NB4 (cell line): Measurements from ENCODE around the gene OR5D16.
"Not testable (repeated sequence)": the region's sequence is repeated elsewhere in the genome, so short reads cannot be mapped to it uniquely, and the experiment has no call there.

Experiments used
- POLR2A ChIP-seq: IDR thresholded peaks from 2 replicates; pipeline ENCODE4 v1.6.1; 2011; ENCODE audit warnings: mild to moderate bottlenecking; ENCODE audit not compliant: insufficient read length; ENCODE audit errors: extremely low read depth
- TF ChIP-seq, protein P1 (sequence below): IDR thresholded peaks from one replicate; pipeline ENCODE4 v1.5.1; 2012; ENCODE audit warnings: low read depth, low read length
- TF ChIP-seq, protein P2 (sequence below): IDR thresholded peaks from 2 replicates; pipeline ENCODE4 v1.6.1; 2011; ENCODE audit warnings: low read depth, low read length

DNA sequence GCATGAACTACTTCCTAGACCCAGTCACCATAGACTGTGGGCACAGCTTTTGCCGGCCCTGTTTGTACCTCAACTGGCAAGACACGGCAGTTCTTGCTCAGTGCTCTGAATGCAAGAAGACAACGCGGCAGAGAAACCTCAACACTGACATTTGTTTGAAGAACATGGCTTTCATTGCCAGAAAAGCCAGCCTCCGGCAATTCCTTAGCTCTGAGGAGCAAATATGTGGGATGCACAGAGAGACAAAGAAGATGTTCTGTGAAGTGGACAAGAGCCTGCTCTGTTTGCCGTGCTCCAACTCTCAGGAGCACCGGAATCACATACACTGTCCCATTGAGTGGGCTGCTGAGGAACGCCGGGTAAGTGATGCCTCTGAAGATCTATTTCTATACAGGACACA, 46.9 kb downstream of the OR5D16 start:
- TF ChIP-seq POLR2A = not testable (repeated sequence)
- TF ChIP-seq, protein P1, sequence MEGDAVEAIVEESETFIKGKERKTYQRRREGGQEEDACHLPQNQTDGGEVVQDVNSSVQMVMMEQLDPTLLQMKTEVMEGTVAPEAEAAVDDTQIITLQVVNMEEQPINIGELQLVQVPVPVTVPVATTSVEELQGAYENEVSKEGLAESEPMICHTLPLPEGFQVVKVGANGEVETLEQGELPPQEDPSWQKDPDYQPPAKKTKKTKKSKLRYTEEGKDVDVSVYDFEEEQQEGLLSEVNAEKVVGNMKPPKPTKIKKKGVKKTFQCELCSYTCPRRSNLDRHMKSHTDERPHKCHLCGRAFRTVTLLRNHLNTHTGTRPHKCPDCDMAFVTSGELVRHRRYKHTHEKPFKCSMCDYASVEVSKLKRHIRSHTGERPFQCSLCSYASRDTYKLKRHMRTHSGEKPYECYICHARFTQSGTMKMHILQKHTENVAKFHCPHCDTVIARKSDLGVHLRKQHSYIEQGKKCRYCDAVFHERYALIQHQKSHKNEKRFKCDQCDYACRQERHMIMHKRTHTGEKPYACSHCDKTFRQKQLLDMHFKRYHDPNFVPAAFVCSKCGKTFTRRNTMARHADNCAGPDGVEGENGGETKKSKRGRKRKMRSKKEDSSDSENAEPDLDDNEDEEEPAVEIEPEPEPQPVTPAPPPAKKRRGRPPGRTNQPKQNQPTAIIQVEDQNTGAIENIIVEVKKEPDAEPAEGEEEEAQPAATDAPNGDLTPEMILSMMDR = not testable (repeated sequence)
- TF ChIP-seq, protein P2, sequence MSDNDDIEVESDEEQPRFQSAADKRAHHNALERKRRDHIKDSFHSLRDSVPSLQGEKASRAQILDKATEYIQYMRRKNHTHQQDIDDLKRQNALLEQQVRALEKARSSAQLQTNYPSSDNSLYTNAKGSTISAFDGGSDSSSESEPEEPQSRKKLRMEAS = not testable (repeated sequence)
